MM.1S (cell line): ENCODE results near the gene CRADD.

Experiments
- DNase-seq: peaks from one replicate; pipeline ENCODE4 v3.0.0-alpha.2; 2015
- H2AFZ ChIP-seq: fragments of 300-600 bp; sonication (generic); 2 replicates; pipeline ENCODE4 v1.6.0; 2016; ENCODE audit warnings: antibody characterized with exemption, low read length
- H3F3A ChIP-seq: fragments of 300-600 bp; sonication (generic); 2 replicates; pipeline ENCODE4 v1.6.1; 2016; ENCODE audit warnings: mild to moderate bottlenecking, antibody characterized with exemption, low read length, moderate library complexity, mixed read lengths; ENCODE audit not compliant: insufficient read depth
- H3K27ac ChIP-seq: fragments of 300-600 bp; sonication (generic); 2 replicates; pipeline ENCODE4 v1.5.1; 2016; ENCODE audit warnings: mild to moderate bottlenecking, low read length
- H3K27me3 ChIP-seq: fragments of 300-600 bp; sonication (generic); replicated peaks from 2 replicates; pipeline ENCODE4 v1.6.0; 2016; ENCODE audit warnings: low read length; ENCODE audit not compliant: insufficient read depth
- H3K36me3 ChIP-seq: fragments of 300-600 bp; sonication (generic); replicated peaks from 2 replicates; pipeline ENCODE4 v1.6.1; 2016; ENCODE audit warnings: mild to moderate bottlenecking, low read length, mixed read lengths; ENCODE audit not compliant: insufficient read depth
- H3K4me1 ChIP-seq: fragments of 300-600 bp; sonication (generic); 2 replicates; pipeline ENCODE4 v1.6.1; 2016; ENCODE audit warnings: low read length, mixed read lengths
- H3K4me2 ChIP-seq: fragments of 300-600 bp; sonication (generic); 2 replicates; pipeline ENCODE4 v1.6.0; 2016; ENCODE audit warnings: low read depth, low read length
- H3K4me3 ChIP-seq: fragments of 300-600 bp; sonication (generic); 2 replicates; pipeline ENCODE4 v1.5.1; 2016; ENCODE audit warnings: low read length, mixed read lengths
- H3K79me2 ChIP-seq: fragments of 300-600 bp; sonication (generic); 2 replicates; pipeline ENCODE4 v1.6.1; 2016; ENCODE audit warnings: mixed run types, low read length, mixed read lengths
- H3K9ac ChIP-seq: fragments of 300-600 bp; sonication (generic); 2 replicates; pipeline ENCODE4 v1.6.1; 2016; ENCODE audit warnings: low read length, mixed read lengths
- H3K9me2 ChIP-seq: fragments of 300-600 bp; sonication (generic); replicated peaks from 2 replicates; pipeline ENCODE4 v1.6.1; 2016; ENCODE audit warnings: mild to moderate bottlenecking, low read length, mixed read lengths; ENCODE audit not compliant: insufficient read depth
- H3K9me3 ChIP-seq: fragments of 300-600 bp; sonication (generic); replicated peaks from 2 replicates; pipeline ENCODE4 v1.6.1; 2016; ENCODE audit warnings: mild to moderate bottlenecking, low read length, mixed read lengths; ENCODE audit not compliant: insufficient read depth
- H4K20me1 ChIP-seq: fragments of 300-600 bp; sonication (generic); 2 replicates; pipeline ENCODE4 v1.6.1; 2016; ENCODE audit warnings: mild to moderate bottlenecking, low read length, moderate library complexity, mixed read lengths; ENCODE audit not compliant: insufficient read depth
- CTCF ChIP-seq: fragments of 300-600 bp; sonication (generic); IDR thresholded peaks from 2 replicates; pipeline ENCODE4 v1.5.1; 2016; ENCODE audit warnings: antibody characterized with exemption, low read length, mixed read lengths
- EZH2 ChIP-seq: fragments of 300-600 bp; sonication (generic); optimal IDR thresholded peaks from 2 replicates; pipeline ENCODE3; 2017; ENCODE audit warnings: low read depth, mild to moderate bottlenecking, antibody characterized with exemption, low read length, mixed read lengths
- EZH2phosphoT487 ChIP-seq: fragments of 300-600 bp; sonication (generic); IDR thresholded peaks from 2 replicates; pipeline ENCODE4 v1.6.1; 2018; ENCODE audit warnings: antibody characterized with exemption, low read length

Gene CRADD

DNA sequence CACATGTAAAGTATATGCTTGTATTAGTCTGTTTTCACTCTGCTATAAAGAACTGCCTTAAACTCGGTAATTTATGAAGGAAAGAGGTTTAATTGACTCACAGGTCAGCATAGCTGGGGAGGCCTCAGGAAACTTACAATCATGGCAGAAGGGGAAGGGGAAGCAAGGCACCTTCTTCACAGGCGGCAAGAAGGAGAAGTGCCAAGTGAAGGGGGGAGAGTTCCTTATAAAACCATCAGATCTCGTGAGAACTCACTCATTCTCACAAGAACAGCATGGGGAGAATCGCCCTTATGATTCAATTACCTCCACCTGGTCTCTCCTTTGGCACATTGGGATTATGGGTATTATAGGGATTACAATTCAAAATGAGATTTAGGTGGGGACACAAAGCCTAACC, 241.7 kb downstream of the CRADD start:
- Histone ChIP-seq H3K9me2 (no peaks in the 10 kb centered on the region), H3K4me3 (no peak overlapping the region), H3K4me1 (no peaks in the 10 kb centered on the region), H3K36me3 (no peaks in the 10 kb centered on the region), H2AFZ (no peak overlapping the region), H3K9me3 (no peaks in the 10 kb centered on the region), H3K79me2 (no peaks in the 10 kb centered on the region), H3K4me2 (no peak overlapping the region), H4K20me1 (no peaks in the 10 kb centered on the region), H3K27me3 (no peaks in the 10 kb centered on the region), H3K9ac (no peak overlapping the region), H3F3A (no peaks in the 10 kb centered on the region), H3K27ac (no peak overlapping the region)
- no peak for TF ChIP-seq CTCF
- TF ChIP-seq EZH2: no peak
- no peak for TF ChIP-seq EZH2phosphoT487
- no peak for DNase-seq

DNA sequence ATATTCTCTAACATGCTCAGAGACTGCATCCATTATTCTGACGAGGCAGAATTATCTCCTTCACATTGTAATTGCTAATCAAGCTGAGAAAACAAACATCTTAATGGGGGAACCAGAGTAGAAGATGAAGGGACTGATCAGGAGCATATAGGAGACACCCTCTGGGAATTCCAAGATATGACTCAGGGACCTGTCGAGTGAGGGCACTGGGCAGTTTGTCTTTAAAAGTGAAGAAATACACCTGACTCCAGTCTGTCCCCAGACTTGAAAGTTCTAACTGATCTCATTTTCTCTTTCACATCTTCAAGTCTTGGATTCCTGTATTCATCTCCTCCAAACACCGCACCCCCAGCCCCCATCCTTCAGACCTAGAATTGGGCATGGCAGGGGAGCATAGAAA, 244.3 kb downstream of the CRADD start:
- no peak for DNase-seq
- TF ChIP-seq EZH2: no peak
- no peak for TF ChIP-seq EZH2phosphoT487
- TF ChIP-seq CTCF: no peak
- H3K9me3 ChIP-seq: no peaks in the 10 kb centered on the region
- H2AFZ ChIP-seq: no peak overlapping the region
- no peak overlapping the region for H3K4me2 ChIP-seq
- H3K27me3 ChIP-seq: no peaks in the 10 kb centered on the region
- H3K4me3 ChIP-seq: no peak overlapping the region
- no peaks in the 10 kb centered on the region for H3F3A ChIP-seq
- H3K9me2 ChIP-seq: no peaks in the 10 kb centered on the region
- no peaks in the 10 kb centered on the region for H4K20me1 ChIP-seq
- no peak overlapping the region for H3K27ac ChIP-seq
- no peaks in the 10 kb centered on the region for H3K36me3 ChIP-seq
- H3K79me2 ChIP-seq: no peaks in the 10 kb centered on the region
- H3K9ac ChIP-seq: no peak overlapping the region
- H3K4me1 ChIP-seq: no peaks in the 10 kb centered on the region

GRCh38 chr12:93922583-93923006, 245.4 kb downstream of the CRADD start:
- H3K4me2 ChIP-seq: no peak overlapping the region
- no peaks in the 10 kb centered on the region for H3K9me2 ChIP-seq
- DNase-seq: no peak
- no peak overlapping the region for H3K9ac ChIP-seq
- H3K27me3 ChIP-seq: no peaks in the 10 kb centered on the region
- no peak for TF ChIP-seq EZH2
- no peak for TF ChIP-seq EZH2phosphoT487
- TF ChIP-seq CTCF: no peak
- no peaks in the 10 kb centered on the region for H3K79me2 ChIP-seq
- H3K27ac ChIP-seq: no peak overlapping the region
- H3F3A ChIP-seq: no peaks in the 10 kb centered on the region
- H3K9me3 ChIP-seq: no peaks in the 10 kb centered on the region
- no peak overlapping the region for H3K4me3 ChIP-seq
- no peaks in the 10 kb centered on the region for H3K36me3 ChIP-seq
- no peaks in the 10 kb centered on the region for H3K4me1 ChIP-seq
- no peaks in the 10 kb centered on the region for H4K20me1 ChIP-seq
- H2AFZ ChIP-seq: no peak overlapping the region
